H9 (cell line): ENCODE measurements around the gene MGAT5B. TPM values are rescaled to one million over a fixed set of nuclear protein-coding genes. Genes with fewer than 3 reads are reported as not detected.

ENCODE experiments used
- DNase-seq: peaks from one replicate; pipeline ENCODE4 v3.0.0-alpha.2; 2017
- H2AFZ ChIP-seq: one replicate; pipeline ENCODE4 v1.6.1; 2013; ENCODE audit warnings: mild to moderate bottlenecking, low read length, control low read depth, moderate library complexity
- H2AK5ac ChIP-seq: 2 replicates; pipeline ENCODE4 v1.6.1; 2013; ENCODE audit warnings: low read length, control low read depth, mixed read lengths; ENCODE audit not compliant: insufficient read length
- H2BK120ac ChIP-seq: one replicate; pipeline ENCODE4 v1.6.1; 2013; ENCODE audit warnings: low read depth, mild to moderate bottlenecking, low read length, control low read depth, inconsistent platforms; ENCODE audit not compliant: poor library complexity, severe bottlenecking
- H2BK12ac ChIP-seq: 2 replicates; pipeline ENCODE4 v1.6.1; 2013; ENCODE audit warnings: low read length, control low read depth, mixed read lengths, low read depth; ENCODE audit not compliant: insufficient read length
- H2BK15ac ChIP-seq: 2 replicates; pipeline ENCODE4 v1.6.1; 2013; ENCODE audit warnings: low read depth, low read length, control low read depth
- H2BK20ac ChIP-seq: one replicate; pipeline ENCODE4 v1.6.1; 2013; ENCODE audit warnings: low read depth, mild to moderate bottlenecking, low read length, control low read depth, inconsistent platforms; ENCODE audit not compliant: poor library complexity, severe bottlenecking
- H2BK5ac ChIP-seq: 2 replicates; pipeline ENCODE4 v1.6.1; 2013; ENCODE audit warnings: low read length, control low read depth, mixed read lengths; ENCODE audit not compliant: insufficient read length
- H3K14ac ChIP-seq: 2 replicates; pipeline ENCODE4 v1.6.1; 2013; ENCODE audit warnings: low read length, control low read depth; ENCODE audit not compliant: insufficient read depth
- H3K18ac ChIP-seq: 2 replicates; pipeline ENCODE4 v1.6.1; 2013; ENCODE audit warnings: low read depth, mild to moderate bottlenecking, mixed read lengths, low read length, control low read depth; ENCODE audit not compliant: insufficient read length
- H3K23ac ChIP-seq: 2 replicates; pipeline ENCODE4 v1.6.1; 2013; ENCODE audit warnings: low read length, control low read depth, mixed read lengths, low read depth; ENCODE audit not compliant: insufficient read length
- H3K23me2 ChIP-seq: 2 replicates; pipeline ENCODE4 v1.6.1; 2013; ENCODE audit warnings: low read depth, mild to moderate bottlenecking, mixed read lengths, low read length, control low read depth; ENCODE audit not compliant: insufficient read length, poor library complexity, severe bottlenecking
- H3K27ac ChIP-seq: 2 replicates; pipeline ENCODE4 v1.5.1; 2013; ENCODE audit warnings: low read length, control low read depth, mixed read lengths, low read depth; ENCODE audit not compliant: insufficient read length
- H3K27me3 ChIP-seq: 2 replicates; pipeline ENCODE4 v1.6.1; 2013; ENCODE audit warnings: low read length, control low read depth, inconsistent platforms; ENCODE audit not compliant: insufficient read depth
- H3K4ac ChIP-seq: 2 replicates; pipeline ENCODE4 v1.6.1; 2013; ENCODE audit warnings: low read depth, mild to moderate bottlenecking, control low read depth, inconsistent platforms, low read length, moderate library complexity
- H3K4me1 ChIP-seq: 2 replicates; pipeline ENCODE4 v1.6.1; 2013; ENCODE audit warnings: low read length, control low read depth, inconsistent platforms; ENCODE audit not compliant: insufficient read depth
- H3K4me2 ChIP-seq: 2 replicates; pipeline ENCODE4 v1.6.1; 2013; ENCODE audit warnings: low read length, control low read depth, mixed read lengths; ENCODE audit not compliant: insufficient read length, insufficient read depth
- H3K56ac ChIP-seq: 2 replicates; pipeline ENCODE4 v1.6.1; 2013; ENCODE audit warnings: low read depth, mild to moderate bottlenecking, mixed read lengths, low read length, control low read depth; ENCODE audit not compliant: insufficient read length
- H3K79me1 ChIP-seq: 2 replicates; pipeline ENCODE4 v1.6.1; 2013; ENCODE audit warnings: low read depth, mild to moderate bottlenecking, moderate library complexity, low read length, control low read depth, inconsistent platforms; ENCODE audit not compliant: insufficient read depth, poor library complexity, severe bottlenecking
- H3K79me2 ChIP-seq: 2 replicates; pipeline ENCODE4 v1.6.1; 2013; ENCODE audit warnings: low read length, control low read depth, inconsistent platforms; ENCODE audit not compliant: insufficient read depth
- H3K9ac ChIP-seq: 2 replicates; pipeline ENCODE4 v1.6.1; 2013; ENCODE audit warnings: low read length, control low read depth, mixed read lengths; ENCODE audit not compliant: insufficient read length; ENCODE audit errors: extremely low read depth
- H3K9me3 ChIP-seq: one replicate; pipeline ENCODE4 v1.6.1; 2013; ENCODE audit warnings: low read depth, low read length, inconsistent platforms; ENCODE audit not compliant: control insufficient read depth
- H3T11ph ChIP-seq: one replicate; pipeline ENCODE4 v1.6.1; 2013; ENCODE audit warnings: mild to moderate bottlenecking, low read length, control low read depth, inconsistent platforms
- H4K20me1 ChIP-seq: one replicate; pipeline ENCODE4 v1.6.1; 2013; ENCODE audit not compliant: control insufficient read depth, insufficient read length, insufficient read depth
- H4K5ac ChIP-seq: 2 replicates; pipeline ENCODE4 v1.6.1; 2013; ENCODE audit warnings: low read depth, mild to moderate bottlenecking, mixed read lengths, low read length, control low read depth; ENCODE audit not compliant: insufficient read length
- H4K8ac ChIP-seq: replicated peaks from 2 replicates; pipeline ENCODE4 v1.6.1; 2013; ENCODE audit warnings: low read length, control low read depth, mixed read lengths, low read depth; ENCODE audit not compliant: insufficient read length
- H4K91ac ChIP-seq: 2 replicates; pipeline ENCODE4 v1.6.1; 2013; ENCODE audit warnings: low read depth, mild to moderate bottlenecking, moderate library complexity, mixed read lengths, low read length, control low read depth; ENCODE audit not compliant: insufficient read length
- H3K27ac Mint-ChIP-seq, 3 experiments: 2 replicates in 2 of 3; 3 replicates in 1 of 3; pipeline ENCODE4 v1.8.0; 2020 to 2021; ENCODE audit warnings: mixed read lengths in 3 of 3, mild to moderate bottlenecking in 1 of 3, moderate library complexity in 1 of 3
- H3K27me3 Mint-ChIP-seq: 2 replicates; pipeline ENCODE4 v1.8.0; 2021; ENCODE audit warnings: low read depth, mild to moderate bottlenecking, moderate library complexity, mixed read lengths
- H3K36me3 Mint-ChIP-seq, 3 experiments: 2 replicates in 2 of 3; 3 replicates in 1 of 3; pipeline ENCODE4 v1.8.0; 2020 to 2021; ENCODE audit warnings: low read depth in 3 of 3, mixed read lengths in 3 of 3; ENCODE audit not compliant: insufficient read depth in 1 of 3
- H3K4me1 Mint-ChIP-seq, 2 experiments: 2 replicates each; pipeline ENCODE4 v1.8.0; 2020; ENCODE audit warnings: mixed read lengths in 2 of 2
- H3K4me3 Mint-ChIP-seq, 2 experiments: 2 replicates in 1 of 2; 3 replicates in 1 of 2; pipeline ENCODE4 v1.8.0; 2020 to 2021; ENCODE audit warnings: mild to moderate bottlenecking in 2 of 2, mixed read lengths in 2 of 2, moderate library complexity in 1 of 2
- H3K9me3 Mint-ChIP-seq, 2 experiments: 2 replicates in 1 of 2; 3 replicates in 1 of 2; pipeline ENCODE4 v1.8.0; 2020; ENCODE audit warnings: mild to moderate bottlenecking in 2 of 2, mixed read lengths in 2 of 2, moderate library complexity in 1 of 2
- WGBS: extraction: QIAGEN DNeasy Blood & Tissue Kit; methylation state at CpG from one replicate; pipeline ENCODE4 v1.1.7; 2013; ENCODE audit warnings: missing lambda C conversion rate, low lambda C conversion rate, mixed read lengths; ENCODE audit not compliant: insufficient read length; ENCODE audit errors: extremely low coverage; 5-methylcytosine and 5-hydroxymethylcytosine counted together
- total RNA-seq: library from RNA; stranded (reverse); gene quantifications from 2 replicates; pipeline ENCODE4 v1.2.1, GENCODE V29; 2021
- TF ChIP-seq, protein P1 (sequence below): fragments of 200-600 bp; sonication (generic); conservative IDR thresholded peaks from 3 replicates; pipeline ENCODE4 v1.8.0; 2021; ENCODE audit warnings: antibody characterized with exemption, mild to moderate bottlenecking

Gene MGAT5B
- total RNA-seq, 1 experiment from 2014 or later: 4.9 TPM

DNA sequence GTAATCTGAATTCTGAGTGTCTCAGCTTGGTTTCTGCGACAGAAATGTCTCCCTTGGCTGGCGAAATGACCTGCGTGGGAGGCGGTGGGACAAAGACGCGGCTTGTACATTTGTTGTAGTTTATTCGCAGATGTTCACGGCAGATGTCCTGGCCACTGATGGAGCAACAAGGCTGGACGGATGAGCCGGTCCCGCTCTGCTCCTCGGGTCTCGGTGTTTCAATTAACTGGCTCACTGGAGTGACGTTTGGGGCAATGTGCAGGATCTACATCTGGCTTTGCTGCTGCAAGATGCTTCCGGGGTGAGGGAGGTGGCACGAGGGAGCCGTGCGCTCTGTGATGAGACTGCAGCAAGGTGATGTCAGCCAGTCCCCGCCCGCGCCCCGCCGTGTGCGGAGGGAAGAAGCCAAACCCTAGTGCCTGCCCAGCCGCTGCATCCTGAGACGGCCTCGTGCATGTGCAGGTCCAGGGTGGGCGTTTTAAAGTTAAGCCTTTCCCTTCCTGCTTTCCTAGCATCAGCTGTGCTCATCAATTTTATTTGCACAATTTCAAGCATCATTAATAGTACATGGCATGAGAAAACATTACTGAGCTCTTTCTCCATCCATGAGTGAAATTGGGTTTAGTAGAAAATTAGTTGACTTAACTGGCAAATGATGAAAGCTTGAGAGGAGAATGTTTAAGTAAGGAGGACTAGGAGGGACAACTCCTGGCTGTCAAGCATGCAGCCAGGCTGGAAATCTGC lies 44.4 kb downstream of the MGAT5B start:
- Histone ChIP-seq H3K9ac (no peak overlapping the region), H3K4ac (no peak overlapping the region), H3T11ph (no peak overlapping the region), H3K79me1 (no peaks in the 10 kb centered on the region), H3K56ac (no peak overlapping the region), H2BK5ac (no peak overlapping the region), H4K20me1 (no peaks in the 10 kb centered on the region), H2BK12ac (no peak overlapping the region), H3K27me3 (no peaks in the 10 kb centered on the region), H2BK120ac (no peak overlapping the region), H3K4me1 (peaks cover 4% of the 10 kb centered on the region; the same call in 1 of the 2 replicates), H4K91ac (no peak overlapping the region), H4K5ac (no peak overlapping the region), H2AFZ (no peak overlapping the region), H3K14ac (no peak overlapping the region), H2BK20ac (no peak overlapping the region), H3K79me2 (no peaks in the 10 kb centered on the region), H3K18ac (no peak overlapping the region), H2AK5ac (no peak overlapping the region), H3K9me3 (no peaks in the 10 kb centered on the region), H3K27ac (no peak overlapping the region), H4K8ac (no peak overlapping the region), H3K23ac (no peak overlapping the region), H3K23me2 (no peaks in the 10 kb centered on the region), H3K4me2 (no peak overlapping the region), H2BK15ac (no peak overlapping the region)
- H3K4me3 Mint-ChIP-seq: peak overlapping the region in 1 of 2 experiments; percentile 36; a peak in 1 of 5 replicates
- peaks cover 12 to 26% of the 10 kb centered on the region in 2 experiments for H3K4me1 Mint-ChIP-seq
- H3K27ac Mint-ChIP-seq: peak overlapping the region in 1 of 3 experiments; percentile 37; a peak in 1 of 7 replicates
- no peaks in the 10 kb centered on the region; the same call in 1 of the 2 replicates for H3K27me3 Mint-ChIP-seq
- DNase-seq: no peak
- H3K9me3 Mint-ChIP-seq: peaks cover 0 to 2% of the 10 kb centered on the region in 2 experiments; a peak in 1 of 5 replicates
- WGBS: no CpG with 5 or more reads among the region's 28 CpGs
- H3K36me3 Mint-ChIP-seq: peaks cover 0 to 9% (median 0%) of the 10 kb centered on the region in 3 experiments; a peak in 4 of 7 replicates
- TF ChIP-seq, protein P1, sequence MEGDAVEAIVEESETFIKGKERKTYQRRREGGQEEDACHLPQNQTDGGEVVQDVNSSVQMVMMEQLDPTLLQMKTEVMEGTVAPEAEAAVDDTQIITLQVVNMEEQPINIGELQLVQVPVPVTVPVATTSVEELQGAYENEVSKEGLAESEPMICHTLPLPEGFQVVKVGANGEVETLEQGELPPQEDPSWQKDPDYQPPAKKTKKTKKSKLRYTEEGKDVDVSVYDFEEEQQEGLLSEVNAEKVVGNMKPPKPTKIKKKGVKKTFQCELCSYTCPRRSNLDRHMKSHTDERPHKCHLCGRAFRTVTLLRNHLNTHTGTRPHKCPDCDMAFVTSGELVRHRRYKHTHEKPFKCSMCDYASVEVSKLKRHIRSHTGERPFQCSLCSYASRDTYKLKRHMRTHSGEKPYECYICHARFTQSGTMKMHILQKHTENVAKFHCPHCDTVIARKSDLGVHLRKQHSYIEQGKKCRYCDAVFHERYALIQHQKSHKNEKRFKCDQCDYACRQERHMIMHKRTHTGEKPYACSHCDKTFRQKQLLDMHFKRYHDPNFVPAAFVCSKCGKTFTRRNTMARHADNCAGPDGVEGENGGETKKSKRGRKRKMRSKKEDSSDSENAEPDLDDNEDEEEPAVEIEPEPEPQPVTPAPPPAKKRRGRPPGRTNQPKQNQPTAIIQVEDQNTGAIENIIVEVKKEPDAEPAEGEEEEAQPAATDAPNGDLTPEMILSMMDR: no peak
